ENCODE results near the gene SOBP.

GRCh38 chr6:107447663-107448216 lies 42.2 kb upstream of the SOBP start:
- TF ChIP-seq CTCF (IDR thresholded peaks at IDR 0.05), result no peak
- TF ChIP-seq POLR2A (IDR thresholded peaks at IDR 0.05), result no peak

Measured in thyroid gland (tissue), 4 donors.